K562 (cell line): Measurements from ENCODE around the gene IFRD1. TPM values are rescaled to one million over a fixed set of nuclear protein-coding genes. Genes with fewer than 3 reads are reported as not detected.

Experiments used
- FOSL1 ChIP-seq: fragments of 200-800 bp; sonication (Bioruptor generic); conservative IDR thresholded peaks from 2 replicates; pipeline ENCODE4 v1.6.1; 2016; ENCODE audit warnings: missing genetic modification characterization, missing compliant biosample characterization
- GATAD2A ChIP-seq: fragments of 450-650 bp; IDR thresholded peaks from 2 replicates; pipeline ENCODE4 v1.6.1; 2017
- JUN ChIP-seq, 2 experiments: sonication (generic) in 1 of 2; formaldehyde crosslinking in 1 of 2; IDR thresholded peaks; 2 replicates each; pipeline versions ENCODE4 v1.6.1 to v1.8.0; 2012 to 2022; ENCODE audit warnings: borderline replicate concordance in 2 of 2, mild to moderate bottlenecking in 2 of 2, improper control_type of control experiment in 1 of 2, low read depth in 1 of 2, low read length in 1 of 2, missing genetic modification reagents in 1 of 2
- NR2C2 ChIP-seq, 2 experiments: fragments of 200-800 bp in 1 of 2; sonication (Bioruptor generic) in 1 of 2; sonication (generic) in 1 of 2; formaldehyde crosslinking in 1 of 2; IDR thresholded peaks; 2 replicates each; pipeline versions ENCODE4 v1.6.1 to v1.8.0; 2016 to 2022; ENCODE audit warnings: mild to moderate bottlenecking in 1 of 2, missing compliant biosample characterization in 1 of 2, missing genetic modification characterization in 1 of 2, missing genetic modification reagents in 1 of 2
- RHOXF2B ChIP-seq: fragments of 250-450 bp; sonication (Bioruptor Pico); conservative IDR thresholded peaks from 2 replicates; pipeline ENCODE4 v1.5.1; 2021
- TRIM28 ChIP-seq: fragments of 450-650 bp; IDR thresholded peaks from 2 replicates; pipeline ENCODE4 v1.6.1; 2017
- ZNF24 ChIP-seq: fragments of 450-650 bp; IDR thresholded peaks from 2 replicates; pipeline ENCODE4 v1.6.1; 2016
- ZNF764 ChIP-seq: fragments of 250-450 bp; sonication (Bioruptor Pico); IDR thresholded peaks from 2 replicates; pipeline ENCODE4 v1.4.0; 2020; ENCODE audit warnings: low read depth, mild to moderate bottlenecking, moderate library complexity
- polyA plus RNA-seq, 8 experiments: library from polyadenylated mRNA; depleted of rRNA in 4 of 8; stranded (reverse) in 5 of 8; unstranded in 3 of 8; fragments of >200 nt; fragmentation: Nextera tagmentation in 2 of 8; fragmentation: Illumina TruSeq in 1 of 8; extraction: Ambion mirVana in 2 of 8; extraction: Trizol in 1 of 8; gene quantifications; 2 replicates each; pipeline versions ENCODE4 v1.2.1 to v1.2.3, GENCODE V29; 2011 to 2014; ENCODE audit warnings: inconsistent platforms in 1 of 8, missing spikeins in 1 of 8
- total RNA-seq, 7 experiments: library from RNA; depleted of rRNA in 6 of 7; stranded (reverse); fragments of >200 nt in 6 of 7; fragmentation: Illumina TruSeq in 2 of 7; extraction: Trizol in 2 of 7; gene quantifications; 2 replicates each; pipeline versions ENCODE4 v1.2.1 to v1.2.3, GENCODE V29; 2011 to 2021; ENCODE audit warnings: low replicate concordance in 1 of 7
- TF ChIP-seq, protein P1 (sequence below), 2 experiments: fragments of 450-650 bp; conservative IDR thresholded peaks; 2 replicates each; pipeline ENCODE4 v1.6.1; 2017; ENCODE audit warnings: mild to moderate bottlenecking in 2 of 2, moderate library complexity in 2 of 2
- TF ChIP-seq, protein P2 (sequence below): sonication (generic); formaldehyde crosslinking; IDR thresholded peaks from 2 replicates; pipeline ENCODE4 v1.5.0; 2020; ENCODE audit warnings: missing genetic modification reagents
- TF ChIP-seq, protein P3 (sequence below), 2 experiments: fragments of 450-650 bp; formaldehyde crosslinking in 1 of 2; IDR thresholded peaks; 2 replicates each; pipeline versions ENCODE4 v1.4.0 to v1.6.1; 2014 to 2020; ENCODE audit warnings: mild to moderate bottlenecking in 2 of 2, borderline replicate concordance in 1 of 2, low read depth in 1 of 2
- TF ChIP-seq, protein P4 (sequence below), 2 experiments: fragments of 200-800 bp in 1 of 2; sonication (Bioruptor generic) in 1 of 2; sonication (generic) in 1 of 2; formaldehyde crosslinking in 1 of 2; IDR thresholded peaks in 1 of 2; conservative IDR thresholded peaks in 1 of 2; 2 replicates each; pipeline versions ENCODE4 v1.5.0 to v1.6.1; 2016 to 2020; ENCODE audit warnings: missing compliant biosample characterization in 1 of 2, missing genetic modification characterization in 1 of 2, missing genetic modification reagents in 1 of 2

The IFRD1 gene
- total and polyA plus RNA-seq, 9 of the 15 experiments (the other 6 are each of a cell fraction or from before 2014, with no cell fraction given): 27.6 to 81.8 (median 68.1) TPM

DNA sequence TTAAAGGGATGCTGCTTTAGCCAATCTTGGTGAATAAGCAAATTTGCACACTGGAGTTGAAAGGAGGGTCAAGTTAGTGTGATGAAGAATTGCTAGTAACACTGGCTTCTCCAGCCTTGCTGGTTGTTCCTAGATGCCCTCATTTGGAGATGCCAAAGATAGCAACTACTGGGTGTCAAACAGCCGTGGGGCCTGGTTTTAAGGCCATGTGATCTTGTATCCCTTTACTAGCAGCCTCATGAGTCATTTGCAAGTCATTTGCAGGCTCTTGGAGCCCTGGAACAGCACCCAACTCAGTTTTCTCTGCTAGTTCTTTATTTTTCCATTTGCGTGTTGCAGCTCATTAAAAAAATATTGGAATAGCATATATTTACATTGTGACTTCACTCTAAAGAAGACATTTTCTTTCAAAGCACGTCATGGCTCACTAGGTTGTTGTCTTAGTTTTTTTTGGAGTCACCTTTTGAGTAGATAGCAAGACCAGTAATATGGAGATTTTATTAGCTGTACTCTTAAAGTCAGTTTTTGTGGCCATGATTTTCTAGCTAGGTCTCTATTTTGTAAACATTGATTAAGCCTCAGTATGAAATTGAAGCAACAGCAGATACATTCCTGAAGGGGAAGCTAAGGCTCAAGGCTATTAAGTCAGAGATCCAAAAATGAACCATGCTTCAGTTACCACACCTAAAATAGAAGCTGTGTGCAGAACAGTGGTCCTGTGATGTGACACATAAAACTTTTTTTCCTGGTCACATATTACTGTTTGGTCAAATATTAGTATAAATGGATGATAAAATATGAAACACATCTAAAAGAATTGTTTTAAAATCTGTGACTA, 31.8 kb downstream of the IFRD1 start (continued):
- TF ChIP-seq JUN (IDR thresholded peaks at IDR 0.05; ENCODE audit: borderline replicate concordance, low read depth, low read length) (0 out of 2 replicates have a peak, but pooled peaks have one; percentile 66), JUN (CRISPR knock-in tag; IDR thresholded peaks at IDR 0.05; ENCODE audit: borderline replicate concordance) (no peak), ZNF764 (no peak), GATAD2A (0 out of 2 replicates have a peak, but pooled peaks have one; percentile 35), NR2C2 (CRISPR knock-in tag; IDR thresholded peaks at IDR 0.05) (no peak), NR2C2 (tag; IDR thresholded peaks at IDR 0.05) (0 out of 2 replicates have a peak, but pooled peaks have one; percentile 19), TRIM28 (no peak), FOSL1 (tag) (peak; percentile 93), RHOXF2B (no peak), ZNF24 (no peak)
- TF ChIP-seq, protein P1, sequence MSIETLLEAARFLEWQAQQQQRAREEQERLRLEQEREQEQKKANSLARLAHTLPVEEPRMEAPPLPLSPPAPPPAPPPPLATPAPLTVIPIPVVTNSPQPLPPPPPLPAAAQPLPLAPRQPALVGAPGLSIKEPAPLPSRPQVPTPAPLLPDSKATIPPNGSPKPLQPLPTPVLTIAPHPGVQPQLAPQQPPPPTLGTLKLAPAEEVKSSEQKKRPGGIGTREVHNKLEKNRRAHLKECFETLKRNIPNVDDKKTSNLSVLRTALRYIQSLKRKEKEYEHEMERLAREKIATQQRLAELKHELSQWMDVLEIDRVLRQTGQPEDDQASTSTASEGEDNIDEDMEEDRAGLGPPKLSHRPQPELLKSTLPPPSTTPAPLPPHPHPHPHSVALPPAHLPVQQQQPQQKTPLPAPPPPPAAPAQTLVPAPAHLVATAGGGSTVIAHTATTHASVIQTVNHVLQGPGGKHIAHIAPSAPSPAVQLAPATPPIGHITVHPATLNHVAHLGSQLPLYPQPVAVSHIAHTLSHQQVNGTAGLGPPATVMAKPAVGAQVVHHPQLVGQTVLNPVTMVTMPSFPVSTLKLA (conservative IDR thresholded peaks at IDR 0.05): 0 out of 4 replicates have a peak, but pooled peaks of 1 of the 2 experiments have one; percentile 21
- TF ChIP-seq, protein P2, sequence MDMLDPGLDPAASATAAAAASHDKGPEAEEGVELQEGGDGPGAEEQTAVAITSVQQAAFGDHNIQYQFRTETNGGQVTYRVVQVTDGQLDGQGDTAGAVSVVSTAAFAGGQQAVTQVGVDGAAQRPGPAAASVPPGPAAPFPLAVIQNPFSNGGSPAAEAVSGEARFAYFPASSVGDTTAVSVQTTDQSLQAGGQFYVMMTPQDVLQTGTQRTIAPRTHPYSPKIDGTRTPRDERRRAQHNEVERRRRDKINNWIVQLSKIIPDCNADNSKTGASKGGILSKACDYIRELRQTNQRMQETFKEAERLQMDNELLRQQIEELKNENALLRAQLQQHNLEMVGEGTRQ: peak; percentile 43
- TF ChIP-seq, protein P3, sequence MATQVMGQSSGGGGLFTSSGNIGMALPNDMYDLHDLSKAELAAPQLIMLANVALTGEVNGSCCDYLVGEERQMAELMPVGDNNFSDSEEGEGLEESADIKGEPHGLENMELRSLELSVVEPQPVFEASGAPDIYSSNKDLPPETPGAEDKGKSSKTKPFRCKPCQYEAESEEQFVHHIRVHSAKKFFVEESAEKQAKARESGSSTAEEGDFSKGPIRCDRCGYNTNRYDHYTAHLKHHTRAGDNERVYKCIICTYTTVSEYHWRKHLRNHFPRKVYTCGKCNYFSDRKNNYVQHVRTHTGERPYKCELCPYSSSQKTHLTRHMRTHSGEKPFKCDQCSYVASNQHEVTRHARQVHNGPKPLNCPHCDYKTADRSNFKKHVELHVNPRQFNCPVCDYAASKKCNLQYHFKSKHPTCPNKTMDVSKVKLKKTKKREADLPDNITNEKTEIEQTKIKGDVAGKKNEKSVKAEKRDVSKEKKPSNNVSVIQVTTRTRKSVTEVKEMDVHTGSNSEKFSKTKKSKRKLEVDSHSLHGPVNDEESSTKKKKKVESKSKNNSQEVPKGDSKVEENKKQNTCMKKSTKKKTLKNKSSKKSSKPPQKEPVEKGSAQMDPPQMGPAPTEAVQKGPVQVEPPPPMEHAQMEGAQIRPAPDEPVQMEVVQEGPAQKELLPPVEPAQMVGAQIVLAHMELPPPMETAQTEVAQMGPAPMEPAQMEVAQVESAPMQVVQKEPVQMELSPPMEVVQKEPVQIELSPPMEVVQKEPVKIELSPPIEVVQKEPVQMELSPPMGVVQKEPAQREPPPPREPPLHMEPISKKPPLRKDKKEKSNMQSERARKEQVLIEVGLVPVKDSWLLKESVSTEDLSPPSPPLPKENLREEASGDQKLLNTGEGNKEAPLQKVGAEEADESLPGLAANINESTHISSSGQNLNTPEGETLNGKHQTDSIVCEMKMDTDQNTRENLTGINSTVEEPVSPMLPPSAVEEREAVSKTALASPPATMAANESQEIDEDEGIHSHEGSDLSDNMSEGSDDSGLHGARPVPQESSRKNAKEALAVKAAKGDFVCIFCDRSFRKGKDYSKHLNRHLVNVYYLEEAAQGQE (IDR thresholded peaks at IDR 0.05; ENCODE audit: borderline replicate concordance): 0 out of 2 replicates have a peak, but pooled peaks have one; percentile 8
- TF ChIP-seq, protein P3 (CRISPR knock-in tag; IDR thresholded peaks at IDR 0.05; ENCODE audit: low read depth): no peak
- TF ChIP-seq, protein P4, sequence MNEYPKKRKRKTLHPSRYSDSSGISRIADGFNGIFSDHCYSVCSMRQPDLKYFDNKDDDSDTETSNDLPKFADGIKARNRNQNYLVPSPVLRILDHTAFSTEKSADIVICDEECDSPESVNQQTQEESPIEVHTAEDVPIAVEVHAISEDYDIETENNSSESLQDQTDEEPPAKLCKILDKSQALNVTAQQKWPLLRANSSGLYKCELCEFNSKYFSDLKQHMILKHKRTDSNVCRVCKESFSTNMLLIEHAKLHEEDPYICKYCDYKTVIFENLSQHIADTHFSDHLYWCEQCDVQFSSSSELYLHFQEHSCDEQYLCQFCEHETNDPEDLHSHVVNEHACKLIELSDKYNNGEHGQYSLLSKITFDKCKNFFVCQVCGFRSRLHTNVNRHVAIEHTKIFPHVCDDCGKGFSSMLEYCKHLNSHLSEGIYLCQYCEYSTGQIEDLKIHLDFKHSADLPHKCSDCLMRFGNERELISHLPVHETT (CRISPR knock-in tag; conservative IDR thresholded peaks at IDR 0.05 in 1 of 2, IDR thresholded peaks at IDR 0.05 in 1 of 2): peak in 1 of 2 experiments; percentile 61; a peak in 1 of 4 replicates
